Measurements from ENCODE around the gene HK2.
"Not testable (repeated sequence)": the region's sequence is repeated elsewhere in the genome, so short reads cannot be mapped to it uniquely, and the experiment has no call there.

Gene HK2

GRCh38 chr2:74890711-74891110, 56.8 kb downstream of the HK2 start:
- Mint-ChIP-seq H3K4me3 (no peak overlapping the region), H3K36me3 (peaks cover 73% of the 10 kb centered on the region), H3K4me1 (no peaks in the 10 kb centered on the region), H3K27ac (no peak overlapping the region), H3K9me3 (no peaks in the 10 kb centered on the region)
- ATAC-seq (no peak), DNase-seq (ENCODE audit: low spot score in 2 of 2) (no peak)

DNA sequence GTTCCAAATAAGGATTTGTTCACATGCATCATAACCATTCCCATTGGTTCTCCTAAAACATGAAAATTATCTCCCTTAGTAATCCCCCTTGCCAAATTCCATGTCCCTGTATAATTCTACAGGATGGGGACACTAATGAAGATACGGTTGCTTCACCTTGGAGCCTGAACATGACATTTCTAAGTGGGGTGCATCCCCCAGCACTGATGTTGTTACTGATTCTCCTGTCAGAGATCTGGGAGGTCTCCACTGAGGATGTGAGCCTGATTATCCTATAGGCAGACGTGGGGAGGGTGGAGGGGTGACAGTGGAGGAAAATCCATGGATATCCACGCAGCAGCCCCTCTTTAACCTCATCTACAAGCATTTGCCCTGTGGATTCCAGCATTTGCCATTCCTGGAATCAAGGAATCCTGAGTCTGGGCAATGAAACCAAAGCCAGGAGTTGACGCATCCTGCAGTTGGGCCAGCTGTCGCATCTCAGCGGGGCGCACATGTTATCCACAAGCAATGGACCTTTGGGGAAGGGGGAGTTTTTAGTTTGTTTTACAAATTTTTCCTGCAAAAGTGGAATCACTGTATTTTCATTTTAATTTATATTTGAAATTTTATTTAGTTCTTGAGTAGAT, 57.3 kb downstream of the HK2 start:
- no peaks in the 10 kb centered on the region for H3K4me1 Mint-ChIP-seq
- H3K27ac Mint-ChIP-seq: no peak overlapping the region
- no peak for DNase-seq (ENCODE audit: low spot score in 2 of 2)
- peaks cover 68% of the 10 kb centered on the region for H3K36me3 Mint-ChIP-seq
- H3K4me3 Mint-ChIP-seq: no peak overlapping the region
- H3K9me3 Mint-ChIP-seq: no peaks in the 10 kb centered on the region
- ATAC-seq: no peak

DNA sequence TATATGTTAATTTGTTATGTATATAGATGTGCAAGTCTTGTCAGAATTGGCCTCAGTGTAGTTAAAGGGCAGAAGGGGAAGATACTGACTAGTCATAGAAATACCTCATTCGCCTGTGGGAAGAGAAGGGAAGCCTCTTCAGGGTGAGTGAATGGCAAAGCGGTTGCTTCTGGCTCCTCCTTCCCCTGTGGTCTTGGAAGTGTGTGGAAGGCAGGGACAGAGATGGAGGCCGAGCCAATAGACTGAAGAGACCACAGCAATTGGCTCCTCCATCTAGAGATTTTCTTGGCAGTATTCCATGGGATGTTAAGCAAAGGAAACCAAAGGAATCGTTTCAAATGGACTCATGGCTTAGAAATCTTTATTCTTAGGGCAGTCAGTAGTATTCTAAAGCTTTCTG, 57.9 kb downstream of the HK2 start:
- not testable (repeated sequence) for H3K9me3 Mint-ChIP-seq; ATAC-seq; H3K27ac Mint-ChIP-seq; H3K4me3 Mint-ChIP-seq; DNase-seq (ENCODE audit: low spot score in 2 of 2); H3K4me1 Mint-ChIP-seq
- peaks cover 62% of the 10 kb centered on the region for H3K36me3 Mint-ChIP-seq

DNA sequence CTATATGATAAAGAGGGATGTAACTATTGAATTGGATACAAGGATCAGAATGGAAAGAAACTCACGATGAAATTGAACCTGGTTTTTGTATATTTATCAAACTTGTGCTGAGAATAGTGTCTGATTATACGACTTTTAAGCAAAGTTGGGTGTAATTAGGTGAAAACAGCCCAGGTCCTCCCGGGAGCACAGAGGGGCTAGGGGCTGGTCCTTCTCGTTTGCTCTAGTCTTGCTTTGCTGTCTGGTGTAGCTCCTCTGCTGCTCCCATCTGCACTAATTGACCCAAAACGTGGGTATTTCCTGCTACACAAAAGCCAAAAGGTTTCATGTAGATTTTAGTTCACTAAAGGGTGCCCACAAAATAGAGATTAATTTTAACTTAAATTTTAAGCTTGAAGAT, 58.7 kb downstream of the HK2 start:
- Mint-ChIP-seq H3K36me3 (peaks cover 54% of the 10 kb centered on the region), H3K4me1 (no peaks in the 10 kb centered on the region), H3K27ac (no peak overlapping the region), H3K4me3 (no peak overlapping the region), H3K9me3 (no peaks in the 10 kb centered on the region)
- no peak for DNase-seq (ENCODE audit: low spot score in 2 of 2)
- no peak for ATAC-seq

GRCh38 chr2:74893332-74893731, 59.4 kb downstream of the HK2 start:
- Mint-ChIP-seq H3K27ac (no peak overlapping the region), H3K4me1 (no peaks in the 10 kb centered on the region), H3K9me3 (no peaks in the 10 kb centered on the region), H3K36me3 (peaks cover 47% of the 10 kb centered on the region), H3K4me3 (no peak overlapping the region)
- no peak for ATAC-seq
- DNase-seq (ENCODE audit: low spot score in 2 of 2): no peak

DNA sequence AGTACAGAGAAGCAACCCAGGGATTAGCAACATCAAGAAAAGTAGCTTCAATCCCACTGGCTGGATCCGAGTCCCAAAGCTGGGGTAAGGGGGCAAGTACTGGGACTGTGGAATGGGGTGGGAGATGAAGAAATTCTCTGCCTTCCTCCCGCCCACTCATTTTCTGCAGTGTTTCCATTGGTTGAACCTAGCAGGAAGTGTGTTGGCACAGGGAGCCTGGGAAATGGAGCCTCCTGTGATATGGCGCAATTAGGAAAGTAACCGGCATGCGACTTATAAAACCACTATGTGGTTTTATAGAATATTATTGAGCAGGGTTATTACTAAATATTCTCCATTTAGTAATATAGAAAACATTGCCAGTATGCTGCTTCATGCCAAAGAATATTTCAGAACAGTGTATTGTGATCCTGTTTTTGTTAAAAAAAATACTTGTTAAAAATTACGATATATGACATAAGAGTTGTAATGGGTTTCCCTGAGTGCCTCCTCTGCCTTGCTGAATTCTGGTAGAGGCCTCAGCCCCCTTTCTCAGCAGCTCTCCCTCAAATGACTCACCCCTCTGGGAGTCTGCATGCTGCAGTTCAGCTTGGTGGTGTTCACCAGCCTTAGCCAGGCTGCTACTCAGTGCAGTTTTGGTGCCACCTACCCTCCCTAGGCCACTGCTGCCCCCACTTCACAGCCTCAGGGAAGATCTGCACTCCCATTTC, 60.5 kb downstream of the HK2 start:
- H3K4me3 Mint-ChIP-seq: no peak overlapping the region
- H3K9me3 Mint-ChIP-seq: no peaks in the 10 kb centered on the region
- ATAC-seq (peak; percentile 56), DNase-seq (ENCODE audit: low spot score in 2 of 2) (no peak)
- no peak overlapping the region for H3K27ac Mint-ChIP-seq
- H3K36me3 Mint-ChIP-seq: peaks cover 36% of the 10 kb centered on the region
- no peaks in the 10 kb centered on the region for H3K4me1 Mint-ChIP-seq

GRCh38 chr2:74895001-74895400, 61.1 kb downstream of the HK2 start:
- Mint-ChIP-seq H3K27ac (no peak overlapping the region), H3K36me3 (peaks cover 30% of the 10 kb centered on the region), H3K9me3 (no peaks in the 10 kb centered on the region), H3K4me1 (no peaks in the 10 kb centered on the region), H3K4me3 (no peak overlapping the region)
- DNase-seq (ENCODE audit: low spot score in 2 of 2): no peak
- ATAC-seq: no peak

DNA sequence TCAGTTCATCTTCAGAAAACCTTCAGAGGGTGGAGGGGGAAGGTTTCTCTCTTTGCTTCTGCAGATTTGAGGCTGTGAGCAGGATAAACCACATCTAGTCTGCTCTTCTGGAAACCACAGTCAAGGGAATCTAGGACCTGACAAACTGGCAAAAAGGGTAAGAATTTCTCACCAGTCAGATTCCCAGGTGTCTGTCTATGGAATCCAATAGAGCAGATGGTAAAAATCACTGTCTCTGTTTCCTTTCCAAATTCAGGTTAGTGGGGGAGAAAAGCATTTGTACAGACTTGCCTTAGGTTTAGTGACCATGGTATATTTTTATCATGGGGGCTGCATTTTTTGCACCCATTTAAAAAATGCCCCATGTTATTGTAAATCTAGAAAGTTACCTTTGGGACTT, 62.3 kb downstream of the HK2 start:
- Mint-ChIP-seq H3K9me3 (no peaks in the 10 kb centered on the region), H3K27ac (no peak overlapping the region), H3K4me1 (no peaks in the 10 kb centered on the region), H3K36me3 (peaks cover 18% of the 10 kb centered on the region), H3K4me3 (no peak overlapping the region)
- DNase-seq (ENCODE audit: low spot score in 2 of 2) (no peak), ATAC-seq (no peak)

DNA sequence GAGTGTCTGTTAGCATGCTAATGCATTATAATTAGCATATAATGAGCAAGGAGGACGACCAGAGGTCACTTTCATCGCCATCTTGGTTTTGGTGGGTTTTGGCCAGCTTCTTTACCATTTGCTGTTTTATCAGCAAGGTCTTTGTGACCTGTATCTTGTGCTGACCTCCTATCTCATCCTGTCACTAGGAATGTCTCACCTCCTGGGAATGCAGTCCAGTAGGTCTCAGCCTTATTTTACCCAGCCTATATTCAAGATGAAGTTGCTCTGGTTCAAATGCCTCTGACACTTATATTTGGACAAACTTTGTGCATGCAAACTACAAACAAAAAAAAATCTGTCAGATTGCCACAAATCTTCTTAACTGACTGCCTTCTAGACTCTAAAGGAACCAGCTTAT, 66.3 kb downstream of the HK2 start:
- H3K4me3 Mint-ChIP-seq; H3K9me3 Mint-ChIP-seq; DNase-seq (ENCODE audit: low spot score in 2 of 2): not testable (repeated sequence)

GRCh38 chr2:74902281-74902860, 68.4 kb downstream of the HK2 start:
- Mint-ChIP-seq H3K27ac (no peak overlapping the region), H3K4me1 (no peaks in the 10 kb centered on the region), H3K36me3 (no peaks in the 10 kb centered on the region), H3K4me3 (no peak overlapping the region), H3K9me3 (no peaks in the 10 kb centered on the region)
- DNase-seq (ENCODE audit: low spot score in 2 of 2) (no peak), ATAC-seq (no peak)

More for the DNA sequence above, 66.3 kb downstream of the HK2 start:
- H3K27ac Mint-ChIP-seq, ATAC-seq, H3K36me3 Mint-ChIP-seq, H3K4me1 Mint-ChIP-seq: not testable (repeated sequence)

- no peak for DNase-seq (ENCODE audit: low spot score in 2 of 2)
- H3K27ac Mint-ChIP-seq: no peak overlapping the region
- H3K4me3 Mint-ChIP-seq: no peak overlapping the region
- H3K9me3 Mint-ChIP-seq: no peaks in the 10 kb centered on the region
- no peak for ATAC-seq
- no peaks in the 10 kb centered on the region for H3K4me1 Mint-ChIP-seq
- H3K36me3 Mint-ChIP-seq: no peaks in the 10 kb centered on the region
Observed at GRCh38 chr2:74906395-74906794, 72.5 kb downstream of the HK2 start.

DNA sequence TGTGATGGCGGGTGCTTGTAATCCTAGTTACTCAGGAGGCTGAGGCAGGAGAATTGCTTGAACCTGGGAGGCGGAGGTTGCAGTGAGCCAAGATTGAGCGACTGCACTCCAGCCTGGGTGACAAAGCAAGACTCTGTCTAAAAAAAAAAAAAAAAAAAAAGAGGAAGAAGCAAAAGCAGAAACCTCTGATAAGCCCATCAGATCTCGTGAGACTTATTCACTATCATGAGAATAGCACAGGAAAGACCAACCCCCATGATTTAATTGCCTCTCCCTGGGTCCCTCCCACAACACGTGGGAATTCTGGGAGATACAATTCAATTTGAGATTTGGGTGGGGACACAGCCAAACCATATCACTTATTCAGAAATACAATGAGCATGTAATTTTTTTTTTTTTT, 73.6 kb downstream of the HK2 start:
- ATAC-seq; H3K4me3 Mint-ChIP-seq; H3K36me3 Mint-ChIP-seq; H3K9me3 Mint-ChIP-seq; H3K27ac Mint-ChIP-seq; DNase-seq (ENCODE audit: low spot score in 2 of 2); H3K4me1 Mint-ChIP-seq: not testable (repeated sequence)

DNA sequence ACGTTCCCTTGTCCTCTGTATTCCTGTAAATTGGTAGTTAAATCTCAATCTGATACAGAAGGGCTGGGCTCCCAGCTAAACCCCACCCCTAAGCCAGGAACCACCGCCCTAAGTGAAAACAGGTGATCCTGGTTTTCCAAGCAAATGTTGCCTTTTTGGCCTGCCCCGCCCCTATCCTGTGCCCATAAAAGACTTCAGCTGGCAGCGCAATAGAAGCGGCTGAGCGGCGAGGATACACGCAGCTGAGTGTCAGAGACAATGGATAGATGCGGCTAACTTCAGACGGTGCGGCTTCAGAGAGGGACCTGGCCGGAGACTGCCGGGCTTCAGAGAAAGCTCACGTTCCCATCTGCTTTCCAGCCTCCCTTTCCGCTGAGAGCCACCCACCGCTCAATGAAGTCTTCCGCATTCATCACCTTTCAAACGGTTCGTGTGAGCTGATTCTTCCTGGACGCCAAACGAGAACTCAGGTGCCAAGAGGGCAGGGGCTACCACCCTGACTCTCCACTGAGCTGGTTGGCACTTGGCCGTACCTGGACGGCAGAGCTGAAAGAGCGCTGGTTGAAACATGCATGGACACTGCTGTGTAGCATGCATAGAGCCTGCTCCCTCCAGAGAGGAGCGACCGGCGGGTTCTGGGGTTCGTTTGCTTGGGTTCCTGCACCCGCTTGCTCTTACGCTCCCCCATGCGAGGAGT, 75.0 kb downstream of the HK2 start:
- DNase-seq (ENCODE audit: low spot score in 2 of 2) (no peak), ATAC-seq (no peak)
- Mint-ChIP-seq H3K4me1 (no peaks in the 10 kb centered on the region), H3K27ac (no peak overlapping the region), H3K36me3 (no peaks in the 10 kb centered on the region), H3K4me3 (no peak overlapping the region), H3K9me3 (no peaks in the 10 kb centered on the region)

DNA sequence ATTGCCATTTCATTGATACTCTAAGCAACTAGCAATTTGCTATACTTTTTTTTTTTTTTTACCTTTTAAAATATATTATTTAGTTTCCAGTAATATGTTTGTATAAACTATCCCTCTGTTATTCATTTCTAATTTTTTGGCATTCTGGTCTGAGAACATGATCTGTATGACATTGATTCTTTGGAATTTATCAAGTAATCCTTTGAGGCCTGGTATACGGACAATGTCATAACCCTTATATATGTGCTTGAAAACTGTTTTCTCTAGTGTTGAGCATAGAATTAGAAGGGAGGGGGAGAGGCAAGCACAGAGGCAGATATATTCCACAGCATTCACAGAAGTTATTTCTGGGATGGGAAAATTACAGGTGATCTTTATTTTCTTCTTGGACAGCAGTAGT, 76.3 kb downstream of the HK2 start:
- no peaks in the 10 kb centered on the region for H3K36me3 Mint-ChIP-seq
- peaks cover 12% of the 10 kb centered on the region for H3K4me1 Mint-ChIP-seq

DNA sequence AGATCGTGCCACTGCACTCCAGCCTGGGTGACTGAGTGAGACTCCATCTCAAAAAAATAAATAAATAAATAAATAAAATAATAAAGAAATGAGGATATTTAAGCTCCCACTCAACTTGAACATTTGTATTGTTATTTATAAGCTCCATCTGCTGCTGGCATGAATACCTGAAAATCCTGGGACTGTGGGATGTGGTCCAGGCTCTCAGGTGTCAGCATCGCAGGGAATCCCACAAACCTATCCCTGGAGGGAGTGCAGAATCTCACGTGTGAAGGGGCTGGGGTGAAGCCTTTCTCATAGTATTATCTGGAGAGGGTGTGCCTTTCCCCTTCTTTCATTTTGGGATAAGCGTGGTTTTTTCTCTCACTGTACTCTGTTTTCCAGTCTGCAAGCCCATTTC, 77.1 kb downstream of the HK2 start:
- no peaks in the 10 kb centered on the region for H3K36me3 Mint-ChIP-seq
- H3K4me3 Mint-ChIP-seq: no peak overlapping the region
- H3K4me1 Mint-ChIP-seq: peaks cover 20% of the 10 kb centered on the region
- no peak overlapping the region for H3K27ac Mint-ChIP-seq
- H3K9me3 Mint-ChIP-seq: no peaks in the 10 kb centered on the region
- DNase-seq (ENCODE audit: low spot score in 2 of 2): no peak
- no peak for ATAC-seq

More for the DNA sequence above, 76.3 kb downstream of the HK2 start:
- no peak overlapping the region for H3K4me3 Mint-ChIP-seq
- ATAC-seq: no peak
- H3K27ac Mint-ChIP-seq: no peak overlapping the region
- no peak for DNase-seq (ENCODE audit: low spot score in 2 of 2)
- no peaks in the 10 kb centered on the region for H3K9me3 Mint-ChIP-seq

DNA sequence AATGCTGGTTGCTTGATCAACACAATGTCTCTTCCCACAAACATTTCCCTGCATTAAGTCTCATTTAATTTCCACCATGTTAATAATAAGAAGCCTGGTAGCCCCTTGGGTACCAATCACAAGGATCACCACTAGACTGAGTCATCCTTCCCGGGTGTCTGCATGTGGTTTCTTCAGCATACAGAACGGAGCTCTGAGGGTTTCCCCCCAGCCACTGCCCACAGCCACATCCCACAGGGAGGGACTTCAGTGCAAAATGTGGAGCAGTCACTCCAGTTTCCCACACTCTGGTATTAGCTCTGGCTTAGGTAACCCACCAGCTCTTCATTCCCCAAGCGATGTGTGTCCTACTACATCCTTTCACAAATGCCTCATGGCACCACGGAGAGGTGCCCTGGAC, 81.8 kb downstream of the HK2 start:
- H3K9me3 Mint-ChIP-seq: no peaks in the 10 kb centered on the region
- ATAC-seq (peak; percentile 95), DNase-seq (ENCODE audit: low spot score in 2 of 2) (peak; percentile 12 to 64)
- no peaks in the 10 kb centered on the region for H3K36me3 Mint-ChIP-seq
- peaks cover 30% of the 10 kb centered on the region for H3K4me1 Mint-ChIP-seq
- H3K27ac Mint-ChIP-seq: no peak overlapping the region
- H3K4me3 Mint-ChIP-seq: no peak overlapping the region
